Measurements from ENCODE around the gene SMURF1. TPM values are rescaled to one million over a fixed set of nuclear protein-coding genes. Genes with fewer than 3 reads are reported as not detected.

Gene SMURF1
- total and polyA plus RNA-seq, 2 of the 4 experiments (the other 2 are of a cell fraction) = 13.4 to 20.3 TPM

DNA sequence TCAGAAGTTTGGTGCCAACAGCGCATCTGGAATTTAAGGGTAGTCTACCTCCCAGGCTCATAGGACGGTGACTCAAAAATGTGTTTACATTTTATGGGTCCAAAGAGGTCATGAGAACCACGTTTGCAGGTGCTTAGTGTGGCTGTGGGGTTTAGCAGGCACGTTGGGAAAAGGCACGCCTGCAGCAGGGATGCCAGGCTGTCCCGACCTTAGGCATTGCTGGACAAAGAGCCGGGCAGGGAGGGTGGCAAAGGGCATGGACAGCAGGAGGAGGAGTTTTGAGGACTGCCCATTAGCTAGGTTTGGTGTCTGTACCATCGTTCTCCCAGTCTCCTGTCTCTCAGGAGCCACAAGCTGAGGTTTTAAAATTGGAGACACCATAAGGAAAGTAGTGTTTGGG is 161.2 kb downstream of the SMURF1 start:
- H4K5ac ChIP-seq (ENCODE audit: low read depth, low read length) = no peak overlapping the region
- H3K9ac ChIP-seq (ENCODE audit: low read depth, low read length) = no peak overlapping the region
- H3K27ac ChIP-seq (ENCODE audit: insufficient read depth, low read length) = no peak overlapping the region
- no peaks in the 10 kb centered on the region; the same call in 1 of the 2 replicates for H3K9me3 ChIP-seq (ENCODE audit: control insufficient read depth, insufficient read depth, low read length)
- no peak overlapping the region for H2AK5ac ChIP-seq (ENCODE audit: low read depth, low read length)
- H3K4me2 ChIP-seq (ENCODE audit: low read depth, low read length) = no peak overlapping the region
- H2AK9ac ChIP-seq (replicated peaks; ENCODE audit: low read depth, low read length, poor library complexity) = no peak overlapping the region
- H4K8ac ChIP-seq (ENCODE audit: low read depth in 2 of 2, low read length in 2 of 2) = no peak overlapping the region
- H3K56ac ChIP-seq (ENCODE audit: extremely low read depth, insufficient read depth, low read length) = no peak overlapping the region
- POLR2A ChIA-PET (ENCODE audit: unreplicated experiment) = no interaction called here
- ATAC-seq (ENCODE audit: low read depth) (no peak), DNase-seq (no peak)
- no peaks in the 10 kb centered on the region for H3K27me3 ChIP-seq (ENCODE audit: control insufficient read depth, insufficient read depth, low read length)
- in situ Hi-C loops (cut with MboI; ENCODE audit: low sequenced_read_pairs) (no loop called here), intact Hi-C loops (cut with micrococcal nuclease) (loop anchor here (10.0 kb wide), 1 partner anchor 88 kb away; no protein-coding TSS in a partner anchor), dilution Hi-C loops (cut with HindIII; ENCODE audit: low sequenced_read_pairs, unreplicated experiment) (no loop called here)
- no peaks in the 10 kb centered on the region; a peak in 2 of 4 replicates for H3K79me1 ChIP-seq (ENCODE audit: low read depth in 1 of 2, low read length in 2 of 2)
- H2BK120ac ChIP-seq (ENCODE audit: low read depth, low read length) = no peak overlapping the region
- no peak overlapping the region for H2BK5ac ChIP-seq (ENCODE audit: low read depth, low read length, poor library complexity, severe bottlenecking)
- H3K4ac ChIP-seq (ENCODE audit: low read depth, low read length) = no peak overlapping the region
- TF ChIP-seq RAD21 (IDR thresholded peaks at IDR 0.05; ENCODE audit: low read length) = no peak
- TF ChIP-seq, protein P1, sequence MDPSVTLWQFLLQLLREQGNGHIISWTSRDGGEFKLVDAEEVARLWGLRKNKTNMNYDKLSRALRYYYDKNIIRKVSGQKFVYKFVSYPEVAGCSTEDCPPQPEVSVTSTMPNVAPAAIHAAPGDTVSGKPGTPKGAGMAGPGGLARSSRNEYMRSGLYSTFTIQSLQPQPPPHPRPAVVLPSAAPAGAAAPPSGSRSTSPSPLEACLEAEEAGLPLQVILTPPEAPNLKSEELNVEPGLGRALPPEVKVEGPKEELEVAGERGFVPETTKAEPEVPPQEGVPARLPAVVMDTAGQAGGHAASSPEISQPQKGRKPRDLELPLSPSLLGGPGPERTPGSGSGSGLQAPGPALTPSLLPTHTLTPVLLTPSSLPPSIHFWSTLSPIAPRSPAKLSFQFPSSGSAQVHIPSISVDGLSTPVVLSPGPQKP (IDR thresholded peaks at IDR 0.05; ENCODE audit: borderline replicate concordance, low read depth, low read length) = no peak
- TF ChIP-seq, protein P2, sequence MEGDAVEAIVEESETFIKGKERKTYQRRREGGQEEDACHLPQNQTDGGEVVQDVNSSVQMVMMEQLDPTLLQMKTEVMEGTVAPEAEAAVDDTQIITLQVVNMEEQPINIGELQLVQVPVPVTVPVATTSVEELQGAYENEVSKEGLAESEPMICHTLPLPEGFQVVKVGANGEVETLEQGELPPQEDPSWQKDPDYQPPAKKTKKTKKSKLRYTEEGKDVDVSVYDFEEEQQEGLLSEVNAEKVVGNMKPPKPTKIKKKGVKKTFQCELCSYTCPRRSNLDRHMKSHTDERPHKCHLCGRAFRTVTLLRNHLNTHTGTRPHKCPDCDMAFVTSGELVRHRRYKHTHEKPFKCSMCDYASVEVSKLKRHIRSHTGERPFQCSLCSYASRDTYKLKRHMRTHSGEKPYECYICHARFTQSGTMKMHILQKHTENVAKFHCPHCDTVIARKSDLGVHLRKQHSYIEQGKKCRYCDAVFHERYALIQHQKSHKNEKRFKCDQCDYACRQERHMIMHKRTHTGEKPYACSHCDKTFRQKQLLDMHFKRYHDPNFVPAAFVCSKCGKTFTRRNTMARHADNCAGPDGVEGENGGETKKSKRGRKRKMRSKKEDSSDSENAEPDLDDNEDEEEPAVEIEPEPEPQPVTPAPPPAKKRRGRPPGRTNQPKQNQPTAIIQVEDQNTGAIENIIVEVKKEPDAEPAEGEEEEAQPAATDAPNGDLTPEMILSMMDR (conservative IDR thresholded peaks at IDR 0.05; ENCODE audit: low read depth, low read length) = no peak
- no peak for TF ChIP-seq CEBPB (IDR thresholded peaks at IDR 0.05; ENCODE audit: low read depth, low read length)
- TF ChIP-seq MXI1 (IDR thresholded peaks at IDR 0.05; ENCODE audit: borderline replicate concordance, low read depth, low read length) = no peak
- TF ChIP-seq MAZ (IDR thresholded peaks at IDR 0.05; ENCODE audit: borderline replicate concordance, low read depth, low read length) = no peak
- TF ChIP-seq, protein P3, sequence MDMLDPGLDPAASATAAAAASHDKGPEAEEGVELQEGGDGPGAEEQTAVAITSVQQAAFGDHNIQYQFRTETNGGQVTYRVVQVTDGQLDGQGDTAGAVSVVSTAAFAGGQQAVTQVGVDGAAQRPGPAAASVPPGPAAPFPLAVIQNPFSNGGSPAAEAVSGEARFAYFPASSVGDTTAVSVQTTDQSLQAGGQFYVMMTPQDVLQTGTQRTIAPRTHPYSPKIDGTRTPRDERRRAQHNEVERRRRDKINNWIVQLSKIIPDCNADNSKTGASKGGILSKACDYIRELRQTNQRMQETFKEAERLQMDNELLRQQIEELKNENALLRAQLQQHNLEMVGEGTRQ (IDR thresholded peaks at IDR 0.05; ENCODE audit: low read depth, low read length) = no peak
- no peak for TF ChIP-seq MAFK (IDR thresholded peaks at IDR 0.05; ENCODE audit: low read depth, low read length)
- no peak for TF ChIP-seq CHD1 (IDR thresholded peaks at IDR 0.05; ENCODE audit: low read depth, low read length)
- TF ChIP-seq RFX5 (IDR thresholded peaks at IDR 0.05; ENCODE audit: low read depth, low read length) = no peak
- no peak for TF ChIP-seq POLR2A (IDR thresholded peaks at IDR 0.05; ENCODE audit: low read depth, low read length)
- TF ChIP-seq RCOR1 (IDR thresholded peaks at IDR 0.05; ENCODE audit: insufficient replicate concordance, low read length) = no peak
- no peak for TF ChIP-seq NFE2L2 (IDR thresholded peaks at IDR 0.05; ENCODE audit: low read depth, low read length)
- no peak for TF ChIP-seq SMC3 (IDR thresholded peaks at IDR 0.05; ENCODE audit: low read depth, low read length)
- TF ChIP-seq BHLHE40 (IDR thresholded peaks at IDR 0.05; ENCODE audit: low read depth, low read length) = no peak
- no peak for TF ChIP-seq FOS (IDR thresholded peaks at IDR 0.05; ENCODE audit: low read depth, low read length)
- H3K4me1 ChIP-seq (ENCODE audit: control insufficient read depth, insufficient read depth, low read length) = no peaks in the 10 kb centered on the region
- WGBS, 2 experiments (ENCODE audit: extremely low coverage in 2 of 2, insufficient read length in 1 of 2) = 92% methylated on average over 4 of the region's 8 CpGs; no CpG with 5 or more reads in 1 of the 2 experiments
- H2AFZ ChIP-seq (replicated peaks; ENCODE audit: low read length, poor library complexity) = no peak overlapping the region
- no peaks in the 10 kb centered on the region for H4K20me1 ChIP-seq (ENCODE audit: insufficient read depth, low read length)
- no peak overlapping the region for H2BK20ac ChIP-seq (ENCODE audit: low read depth, low read length)
- H3K14ac ChIP-seq (replicated peaks; ENCODE audit: low read depth, low read length) = no peak overlapping the region
- H4K91ac ChIP-seq (ENCODE audit: insufficient read depth, low read depth, low read length) = no peak overlapping the region
- no peak overlapping the region for H3K4me3 ChIP-seq (ENCODE audit: insufficient read depth, low read depth, low read length)
- peaks cover 63% of the 10 kb centered on the region for H3K36me3 ChIP-seq (ENCODE audit: control insufficient read depth, insufficient read depth, low read length)
- H2BK15ac ChIP-seq (ENCODE audit: low read depth, low read length) = no peak overlapping the region
- no peaks in the 10 kb centered on the region; the same call in 1 of the 2 replicates for H3K9me1 ChIP-seq (ENCODE audit: insufficient read depth, low read length)
- H3K23ac ChIP-seq (ENCODE audit: low read depth, low read length) = no peak overlapping the region
- no TSS peak for BruUV-seq (replicated peaks)
- CTCF ChIA-PET = no interaction called here
- no peak overlapping the region for H3K18ac ChIP-seq (ENCODE audit: low read depth, low read length)
